Memory B cell (primary cell): ENCODE results near the gene PRICKLE2.

Experiments used
- ATAC-seq: fragments of 150-1000 bp; cut with Tn5 transposase; 2 replicates; pipeline ENCODE4 v1.10.0; 2021; ENCODE audit warnings: low read depth, mild to moderate bottlenecking, moderate library complexity
- DNase-seq, 2 donors: peaks; one replicate each; pipeline ENCODE4 v3.0.0; 2022; ENCODE audit warnings: low spot score in 2 of 2
- H3K27ac Mint-ChIP-seq: one replicate; pipeline ENCODE4 v1.8.0; 2022; ENCODE audit warnings: mild to moderate bottlenecking, moderate library complexity, mixed read lengths
- H3K27me3 Mint-ChIP-seq: one replicate; pipeline ENCODE4 v1.8.0; 2022; ENCODE audit warnings: mixed read lengths
- H3K36me3 Mint-ChIP-seq: one replicate; pipeline ENCODE4 v1.8.0; 2022; ENCODE audit warnings: mild to moderate bottlenecking, mixed read lengths
- H3K4me1 Mint-ChIP-seq: one replicate; pipeline ENCODE4 v1.8.0; 2022; ENCODE audit warnings: mixed read lengths
- H3K4me3 Mint-ChIP-seq: one replicate; pipeline ENCODE4 v1.8.0; 2022; ENCODE audit warnings: mild to moderate bottlenecking, moderate library complexity, mixed read lengths
- H3K9me3 Mint-ChIP-seq: one replicate; pipeline ENCODE4 v1.8.0; 2022; ENCODE audit warnings: mixed read lengths

Gene PRICKLE2

DNA sequence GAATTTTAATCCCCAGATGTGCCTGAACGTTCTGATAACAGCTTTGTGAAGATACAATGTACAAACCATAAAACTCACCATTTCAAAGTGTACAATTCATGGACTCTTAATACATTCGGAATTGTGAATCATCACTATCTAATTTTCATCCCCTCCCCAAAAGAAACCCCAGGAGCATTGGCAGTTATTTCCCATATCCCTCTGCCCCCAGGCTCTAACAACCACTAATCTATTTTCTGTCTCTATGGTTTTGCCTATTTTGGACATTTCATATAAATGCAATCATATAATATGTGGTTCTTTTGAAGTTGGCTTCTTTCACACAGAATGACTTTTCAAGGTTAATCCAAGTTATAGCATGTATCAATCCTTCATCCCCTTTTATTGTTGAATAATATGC, 25.3 kb downstream of the PRICKLE2 start:
- Mint-ChIP-seq H3K27ac (no peak overlapping the region), H3K4me1 (peaks cover 5% of the 10 kb centered on the region), H3K36me3 (peaks cover 4% of the 10 kb centered on the region), H3K9me3 (peaks cover 3% of the 10 kb centered on the region), H3K4me3 (no peak overlapping the region), H3K27me3 (peaks cover 3% of the 10 kb centered on the region)
- ATAC-seq (no peak), DNase-seq (no peak)

GRCh38 chr3:64196236-64196929, 28.9 kb downstream of the PRICKLE2 start:
- ATAC-seq (no peak), DNase-seq (no peak)
- H3K9me3 Mint-ChIP-seq: peaks cover 5% of the 10 kb centered on the region
- H3K4me1 Mint-ChIP-seq: no peaks in the 10 kb centered on the region
- H3K27ac Mint-ChIP-seq: no peak overlapping the region
- H3K27me3 Mint-ChIP-seq: peaks cover 1% of the 10 kb centered on the region
- peaks cover 6% of the 10 kb centered on the region for H3K36me3 Mint-ChIP-seq
- H3K4me3 Mint-ChIP-seq: no peak overlapping the region

- H3K4me1 Mint-ChIP-seq: no peaks in the 10 kb centered on the region
- peaks cover 4% of the 10 kb centered on the region for H3K27me3 Mint-ChIP-seq
- peaks cover 6% of the 10 kb centered on the region for H3K9me3 Mint-ChIP-seq
- H3K36me3 Mint-ChIP-seq: peaks cover 7% of the 10 kb centered on the region
- no peak overlapping the region for H3K4me3 Mint-ChIP-seq
- ATAC-seq (no peak), DNase-seq (no peak)
- H3K27ac Mint-ChIP-seq: no peak overlapping the region
Observed at GRCh38 chr3:64195789-64196188, 29.5 kb downstream of the PRICKLE2 start.

DNA sequence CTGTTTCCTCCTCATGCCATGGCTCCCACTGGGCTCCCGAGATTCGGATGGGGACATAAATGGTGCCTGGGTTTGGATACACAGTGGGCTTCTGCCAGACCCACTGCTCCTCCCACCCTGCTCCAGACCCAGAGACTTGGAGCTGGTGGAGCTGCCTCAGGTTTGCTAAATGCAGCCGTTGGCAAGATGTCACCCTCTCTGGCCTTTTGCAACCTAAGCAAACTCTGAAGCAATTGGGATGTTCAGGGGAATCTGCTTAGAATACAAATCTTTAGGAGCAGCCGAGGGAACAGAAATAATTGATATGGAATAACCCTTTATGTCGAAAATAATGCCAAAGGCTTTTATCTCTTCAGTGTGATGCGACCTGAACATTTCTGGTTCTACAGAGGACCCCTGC, 33.4 kb downstream of the PRICKLE2 start:
- peaks cover 5% of the 10 kb centered on the region for H3K4me1 Mint-ChIP-seq
- H3K4me3 Mint-ChIP-seq: no peak overlapping the region
- peaks cover 6% of the 10 kb centered on the region for H3K36me3 Mint-ChIP-seq
- H3K27ac Mint-ChIP-seq: no peak overlapping the region
- H3K27me3 Mint-ChIP-seq: peaks cover 4% of the 10 kb centered on the region
- no peak for DNase-seq
- peaks cover 3% of the 10 kb centered on the region for H3K9me3 Mint-ChIP-seq
- ATAC-seq: no peak

DNA sequence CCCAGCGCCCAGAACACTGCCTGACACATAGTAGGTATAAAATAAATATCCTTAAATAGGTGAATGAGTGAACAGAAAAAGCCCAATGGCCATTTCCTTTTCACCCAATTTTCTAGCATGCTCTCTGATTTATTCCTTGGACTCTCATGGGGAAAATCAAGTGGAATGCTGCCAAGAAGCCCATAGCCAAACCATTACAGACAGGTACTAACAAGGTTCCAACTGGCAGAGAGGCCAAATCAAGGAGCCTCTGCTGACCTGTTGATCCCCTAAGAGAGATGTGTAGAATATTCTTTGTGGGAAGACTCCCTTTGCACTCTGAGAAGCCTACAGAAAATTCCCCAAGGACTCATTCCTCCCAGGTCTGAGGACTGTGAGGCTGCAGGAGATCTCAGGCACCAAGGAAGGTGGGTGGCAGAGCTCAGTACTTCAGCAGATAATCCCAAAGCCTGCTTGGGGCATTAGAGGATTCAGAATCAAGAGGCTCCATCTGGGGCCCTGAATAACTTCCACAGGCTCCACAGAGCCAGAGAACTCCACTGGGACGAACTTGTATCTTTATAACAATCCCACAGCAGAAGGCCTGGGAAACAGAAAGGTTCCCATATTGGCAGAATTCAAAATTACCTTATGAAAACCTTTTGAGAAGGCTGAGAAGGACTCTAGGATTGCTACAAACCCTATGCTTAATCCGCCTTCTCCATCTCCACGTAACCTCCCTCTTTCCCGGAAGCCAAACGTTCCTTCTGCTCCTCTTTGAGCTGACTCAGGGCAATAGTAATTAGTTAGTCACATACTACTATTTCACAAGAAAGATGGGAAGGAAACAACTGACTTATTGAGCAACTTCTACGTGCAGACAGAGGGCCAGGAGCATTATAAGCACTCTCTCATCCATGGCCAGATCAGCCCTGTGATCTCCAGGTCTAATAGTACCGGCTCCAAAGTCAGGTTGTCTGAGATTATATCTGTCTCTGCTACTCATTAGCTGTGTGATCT, 34.5 kb downstream of the PRICKLE2 start:
- Mint-ChIP-seq H3K27me3 (peaks cover 4% of the 10 kb centered on the region), H3K4me3 (no peak overlapping the region), H3K27ac (no peak overlapping the region), H3K36me3 (peaks cover 6% of the 10 kb centered on the region), H3K9me3 (peaks cover 3% of the 10 kb centered on the region), H3K4me1 (peaks cover 5% of the 10 kb centered on the region)
- DNase-seq (no peak), ATAC-seq (no peak)

DNA sequence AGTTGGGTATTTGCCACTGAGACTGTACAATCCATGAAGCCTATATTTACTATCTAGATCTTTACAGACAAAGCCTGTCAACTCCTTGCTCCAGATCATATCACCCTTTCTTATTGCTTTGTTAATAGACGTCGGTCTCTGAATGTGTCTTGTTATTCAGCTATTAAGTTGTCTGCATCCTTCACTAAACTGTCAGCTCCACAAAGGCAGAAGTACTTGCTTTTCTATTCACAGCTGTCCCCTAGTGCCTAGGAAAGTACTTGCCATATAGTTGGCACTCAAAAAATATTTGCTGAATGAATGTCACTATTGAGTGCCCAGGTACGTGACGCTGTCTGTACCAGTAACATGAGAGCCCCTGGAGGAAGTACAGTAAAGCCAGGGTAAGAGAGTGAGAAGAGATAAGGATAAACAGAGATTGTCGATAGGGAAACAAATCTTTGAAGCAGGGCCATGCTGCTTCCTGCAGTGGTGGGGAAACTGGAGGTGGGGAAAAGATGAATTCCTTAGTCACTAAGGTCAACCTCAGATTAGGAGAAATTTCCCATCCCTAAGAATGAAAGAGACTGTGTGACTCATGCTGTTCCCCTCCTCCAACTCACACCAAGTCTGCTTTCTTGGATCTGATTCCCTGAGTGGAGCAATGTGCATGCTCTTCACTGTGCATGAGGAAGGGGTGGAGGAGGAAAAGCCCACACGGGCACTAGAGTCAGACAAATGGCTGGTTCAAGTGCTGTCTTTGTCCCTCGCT, 36.3 kb downstream of the PRICKLE2 start:
- peaks cover 4% of the 10 kb centered on the region for H3K27me3 Mint-ChIP-seq
- DNase-seq: no peak
- H3K4me1 Mint-ChIP-seq: peaks cover 5% of the 10 kb centered on the region
- peaks cover 3% of the 10 kb centered on the region for H3K9me3 Mint-ChIP-seq
- H3K27ac Mint-ChIP-seq: no peak overlapping the region
- no peak for ATAC-seq
- peaks cover 6% of the 10 kb centered on the region for H3K36me3 Mint-ChIP-seq
- H3K4me3 Mint-ChIP-seq: no peak overlapping the region

GRCh38 chr3:64187065-64187959, 38.0 kb downstream of the PRICKLE2 start:
- H3K27me3 Mint-ChIP-seq: peaks cover 4% of the 10 kb centered on the region
- peaks cover 2% of the 10 kb centered on the region for H3K36me3 Mint-ChIP-seq
- no peak overlapping the region for H3K27ac Mint-ChIP-seq
- no peak overlapping the region for H3K4me3 Mint-ChIP-seq
- ATAC-seq (no peak), DNase-seq (no peak)
- peaks cover 1% of the 10 kb centered on the region for H3K9me3 Mint-ChIP-seq
- peaks cover 5% of the 10 kb centered on the region for H3K4me1 Mint-ChIP-seq

- ATAC-seq: no peak
- peaks cover 4% of the 10 kb centered on the region for H3K36me3 Mint-ChIP-seq
- no peak for DNase-seq
- H3K27ac Mint-ChIP-seq: no peak overlapping the region
- H3K4me3 Mint-ChIP-seq: no peak overlapping the region
- H3K27me3 Mint-ChIP-seq: peaks cover 4% of the 10 kb centered on the region
- H3K4me1 Mint-ChIP-seq: peaks cover 5% of the 10 kb centered on the region
- H3K9me3 Mint-ChIP-seq: peaks cover 1% of the 10 kb centered on the region
Observed at GRCh38 chr3:64186667-64187064, 38.6 kb downstream of the PRICKLE2 start.

- Mint-ChIP-seq H3K4me1 (peaks cover 5% of the 10 kb centered on the region), H3K9me3 (no peaks in the 10 kb centered on the region), H3K27me3 (no peaks in the 10 kb centered on the region), H3K27ac (no peak overlapping the region), H3K4me3 (no peak overlapping the region), H3K36me3 (peaks cover 5% of the 10 kb centered on the region)
- no peak for DNase-seq
- ATAC-seq: no peak
Observed at GRCh38 chr3:64185436-64185835, 39.8 kb downstream of the PRICKLE2 start.

DNA sequence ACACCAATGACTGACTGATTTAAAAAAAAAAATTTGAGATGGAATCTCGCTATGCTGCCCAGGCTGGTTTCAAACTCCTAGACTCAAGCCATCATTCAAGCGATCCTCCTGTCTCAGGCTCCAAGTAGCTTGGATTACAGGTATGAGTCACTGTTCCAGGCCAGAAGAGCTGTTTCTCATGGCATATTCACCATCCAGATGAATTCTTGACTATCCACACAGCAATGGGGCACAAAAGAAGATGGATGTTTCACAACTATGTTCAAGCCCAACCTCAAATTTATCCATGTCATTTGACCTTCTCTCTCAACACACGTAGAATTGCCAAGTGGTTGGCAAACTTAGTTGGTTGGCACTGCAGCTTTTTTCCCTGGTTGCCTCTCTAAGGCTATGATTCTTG, 40.6 kb downstream of the PRICKLE2 start:
- no peak for DNase-seq
- H3K9me3 Mint-ChIP-seq: no peaks in the 10 kb centered on the region
- H3K4me3 Mint-ChIP-seq: no peak overlapping the region
- peaks cover 5% of the 10 kb centered on the region for H3K4me1 Mint-ChIP-seq
- peaks cover 5% of the 10 kb centered on the region for H3K36me3 Mint-ChIP-seq
- no peaks in the 10 kb centered on the region for H3K27me3 Mint-ChIP-seq
- no peak overlapping the region for H3K27ac Mint-ChIP-seq
- no peak for ATAC-seq

GRCh38 chr3:64179860-64180259, 45.4 kb downstream of the PRICKLE2 start:
- DNase-seq: no peak
- Mint-ChIP-seq H3K27me3 (no peaks in the 10 kb centered on the region), H3K9me3 (no peaks in the 10 kb centered on the region), H3K36me3 (peaks cover 7% of the 10 kb centered on the region), H3K4me1 (peaks cover 2% of the 10 kb centered on the region), H3K27ac (no peak overlapping the region), H3K4me3 (no peak overlapping the region)
- no peak for ATAC-seq

GRCh38 chr3:64179249-64179648, 46.0 kb downstream of the PRICKLE2 start:
- no peak for ATAC-seq
- H3K4me1 Mint-ChIP-seq: peaks cover 2% of the 10 kb centered on the region
- H3K4me3 Mint-ChIP-seq: no peak overlapping the region
- H3K27me3 Mint-ChIP-seq: no peaks in the 10 kb centered on the region
- peaks cover 7% of the 10 kb centered on the region for H3K36me3 Mint-ChIP-seq
- no peaks in the 10 kb centered on the region for H3K9me3 Mint-ChIP-seq
- no peak for DNase-seq
- H3K27ac Mint-ChIP-seq: no peak overlapping the region

DNA sequence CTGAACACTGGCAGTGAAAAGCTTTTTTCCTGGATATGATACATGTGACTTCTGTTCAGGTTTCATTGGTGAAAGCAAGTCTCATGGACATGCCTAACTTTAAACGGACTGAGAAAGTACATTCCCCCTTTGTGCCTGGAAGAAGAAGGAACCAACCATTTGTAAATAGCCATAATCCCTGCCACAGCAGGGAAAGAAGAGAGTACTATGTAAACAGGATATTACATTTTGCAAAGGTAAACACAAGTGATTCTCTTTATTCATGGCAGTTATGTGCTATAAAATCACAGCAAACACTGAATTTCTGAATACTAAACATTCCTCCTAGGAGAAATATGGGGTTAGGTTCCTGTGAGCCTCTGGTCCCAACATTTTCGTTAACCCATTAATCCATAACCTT, 46.8 kb downstream of the PRICKLE2 start:
- ATAC-seq (no peak), DNase-seq (no peak)
- H3K4me3 Mint-ChIP-seq: no peak overlapping the region
- no peaks in the 10 kb centered on the region for H3K9me3 Mint-ChIP-seq
- H3K27me3 Mint-ChIP-seq: no peaks in the 10 kb centered on the region
- H3K4me1 Mint-ChIP-seq: peaks cover 2% of the 10 kb centered on the region
- no peak overlapping the region for H3K27ac Mint-ChIP-seq
- H3K36me3 Mint-ChIP-seq: peaks cover 7% of the 10 kb centered on the region
